GM12873 (cell line): ENCODE measurements around the gene COA5.

ENCODE experiments used
- CTCF ChIP-seq: IDR thresholded peaks from 2 replicates; pipeline ENCODE4 v1.5.1; 2012; ENCODE audit warnings: low read depth, mild to moderate bottlenecking, moderate library complexity, low read length, control low read depth; ENCODE audit not compliant: insufficient read depth; ENCODE audit errors: missing control alignments

COA5 gene

GRCh38 chr2:98648451-98648850 is 40.1 kb upstream of the COA5 start:
- TF ChIP-seq CTCF: no peak

GRCh38 chr2:98647636-98648035 is 39.3 kb upstream of the COA5 start:
- TF ChIP-seq CTCF: no peak

- TF ChIP-seq CTCF: no peak
Measured at GRCh38 chr2:98643496-98644100, 35.3 kb upstream of the COA5 start.

- TF ChIP-seq CTCF: no peak
Measured at GRCh38 chr2:98637401-98638147, 29.3 kb upstream of the COA5 start.

- peak; percentile 62 for TF ChIP-seq CTCF
Measured at GRCh38 chr2:98634406-98635092, 26.2 kb upstream of the COA5 start.

GRCh38 chr2:98632351-98632750 is 24.0 kb upstream of the COA5 start:
- no peak for TF ChIP-seq CTCF

GRCh38 chr2:98623657-98624056 is 15.3 kb upstream of the COA5 start:
- no peak for TF ChIP-seq CTCF
